ENCODE results near the gene CCT7.
A peak's percentile ranks its signal among the peaks of the same experiment; 100 is the strongest.

Gene CCT7

DNA sequence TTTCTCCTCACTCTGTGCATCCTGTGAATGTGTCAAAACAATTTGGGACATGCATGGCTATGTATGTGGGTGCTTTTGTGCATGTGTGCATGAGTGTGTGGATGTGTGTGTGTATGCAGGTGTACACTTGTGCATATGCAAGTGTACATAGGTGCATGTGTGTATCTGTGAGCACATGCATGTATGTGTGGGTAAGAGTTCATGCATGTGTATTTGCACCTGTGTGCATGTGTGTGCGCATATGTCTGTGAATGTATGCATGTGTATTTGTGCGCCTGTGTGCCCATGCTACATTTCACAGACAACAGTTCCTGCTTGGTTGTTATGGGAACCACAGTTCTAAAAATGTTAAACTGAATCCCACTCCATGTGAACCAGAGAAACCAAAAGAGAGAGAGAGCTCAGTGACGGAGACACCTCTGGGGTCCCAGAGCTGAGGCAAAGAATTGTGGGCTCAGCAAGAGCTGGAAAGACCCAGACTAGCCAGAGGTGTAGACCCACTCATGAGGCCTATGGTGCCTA is 52.1 kb downstream of the CCT7 start:
- Histone ChIP-seq H3K27ac (ENCODE audit: low read depth, low read length) (no peak overlapping the region), H3K27me3 (ENCODE audit: control insufficient read depth, insufficient read depth, low read length) (peaks cover 5% of the 10 kb centered on the region)

DNA sequence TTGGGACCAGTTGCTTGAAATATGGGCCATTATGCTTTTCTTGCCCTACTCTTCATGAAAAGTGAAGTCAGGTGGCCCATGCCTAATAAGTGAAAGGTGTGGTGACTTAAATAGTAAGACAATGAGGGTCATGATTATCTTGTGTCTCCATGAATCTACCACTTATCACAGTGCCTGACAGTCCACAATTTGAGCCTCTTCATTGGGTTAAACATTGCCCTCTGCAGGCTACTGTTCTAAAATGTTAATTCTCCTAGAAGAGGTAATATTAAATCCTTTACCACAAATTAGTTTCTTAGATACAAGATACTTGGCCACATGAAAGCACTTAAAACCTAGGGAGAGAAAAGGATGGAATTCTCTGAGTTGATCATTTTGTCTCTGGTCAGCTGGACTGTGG is 55.2 kb downstream of the CCT7 start:
- H3K36me3 ChIP-seq (ENCODE audit: control insufficient read depth, insufficient read depth, low read length) = no peaks in the 10 kb centered on the region
- H3K4me3 ChIP-seq (ENCODE audit: low read length) = no peak overlapping the region
- no peak overlapping the region for H3K9ac ChIP-seq (ENCODE audit: low read length)
- peaks cover 25% of the 10 kb centered on the region for H3K27me3 ChIP-seq (ENCODE audit: control insufficient read depth, insufficient read depth, low read length)
- no peak overlapping the region for H3K27ac ChIP-seq (ENCODE audit: low read depth, low read length)
- H3K4me1 ChIP-seq (ENCODE audit: control insufficient read depth, insufficient read depth, low read length) = no peaks in the 10 kb centered on the region

More for the DNA sequence above, 52.1 kb downstream of the CCT7 start:
- no peak overlapping the region for H3K9ac ChIP-seq (ENCODE audit: low read length)
- H3K4me1 ChIP-seq (ENCODE audit: control insufficient read depth, insufficient read depth, low read length) = peaks cover 2% of the 10 kb centered on the region
- no peak overlapping the region for H3K4me3 ChIP-seq (ENCODE audit: low read length)
- no peaks in the 10 kb centered on the region for H3K36me3 ChIP-seq (ENCODE audit: control insufficient read depth, insufficient read depth, low read length)

DNA sequence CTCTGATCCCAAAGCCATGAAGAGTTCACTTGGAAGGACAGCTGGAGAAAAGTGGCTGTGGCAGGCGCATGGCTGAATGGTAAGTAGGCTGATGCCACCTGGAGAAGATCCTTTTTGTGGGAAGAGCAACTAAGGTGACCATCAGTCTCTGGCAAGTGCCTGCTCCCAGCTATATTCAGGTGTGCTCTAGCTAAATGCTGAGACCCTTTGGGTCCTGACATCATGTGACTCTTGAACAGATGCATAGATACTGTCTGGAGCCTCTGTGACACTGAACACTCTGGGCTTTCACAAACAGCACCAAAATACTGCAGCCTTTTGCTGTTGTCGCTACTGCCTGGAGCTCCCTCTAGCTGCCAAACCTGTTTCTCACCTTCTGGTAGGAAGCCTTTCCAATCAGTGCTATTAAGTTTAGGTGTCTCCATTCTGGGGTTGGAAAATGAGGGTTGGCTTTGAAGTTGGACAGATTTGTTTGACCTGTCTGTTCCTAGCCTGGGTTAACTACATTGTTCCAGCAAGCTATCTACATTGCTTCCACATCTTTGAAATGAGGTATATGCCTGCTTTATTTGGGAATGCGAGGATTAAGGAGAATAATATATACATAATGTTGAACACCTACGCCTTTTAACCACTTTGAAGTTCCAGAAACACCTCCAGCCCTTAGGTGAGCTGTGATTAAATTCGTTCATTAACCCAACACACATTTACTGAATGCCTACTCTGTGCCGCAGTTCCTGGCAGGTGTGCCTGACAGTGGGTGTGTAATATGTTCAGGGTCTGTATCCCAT is 56.1 kb downstream of the CCT7 start:
- Histone ChIP-seq H3K27me3 (ENCODE audit: control insufficient read depth, insufficient read depth, low read length) (peaks cover 30% of the 10 kb centered on the region), H3K9ac (ENCODE audit: low read length) (no peak overlapping the region), H3K27ac (ENCODE audit: low read depth, low read length) (no peak overlapping the region)

DNA sequence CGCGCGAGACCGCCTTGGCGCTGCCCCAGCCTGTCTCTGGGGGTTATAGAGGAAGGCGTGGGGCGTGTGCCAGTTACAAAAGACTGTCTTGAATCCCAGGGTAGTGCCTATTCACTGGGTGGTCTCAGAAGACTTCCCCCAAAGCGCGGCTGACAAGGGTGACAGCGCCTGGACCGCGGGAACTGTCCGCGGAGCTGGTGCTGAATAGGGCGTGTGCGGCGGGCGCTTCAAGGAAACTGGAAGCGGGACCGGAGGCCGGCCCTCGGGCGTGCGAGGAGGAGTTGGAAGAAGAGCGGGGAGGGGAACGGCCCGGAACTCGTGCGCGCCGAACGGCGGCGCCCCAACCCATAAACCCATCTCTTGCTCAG is 57.0 kb downstream of the CCT7 start:
- Histone ChIP-seq H3K36me3 (ENCODE audit: control insufficient read depth, insufficient read depth, low read length) (no peaks in the 10 kb centered on the region), H3K4me3 (ENCODE audit: low read length) (peak overlapping the region; percentile 49), H3K4me1 (ENCODE audit: control insufficient read depth, insufficient read depth, low read length) (no peaks in the 10 kb centered on the region), H3K27me3 (ENCODE audit: control insufficient read depth, insufficient read depth, low read length) (peaks cover 35% of the 10 kb centered on the region), H3K27ac (ENCODE audit: low read depth, low read length) (no peak overlapping the region), H3K9ac (ENCODE audit: low read length) (no peak overlapping the region)

More for the DNA sequence above, 56.1 kb downstream of the CCT7 start:
- H3K4me3 ChIP-seq (ENCODE audit: low read length) = no peak overlapping the region
- no peaks in the 10 kb centered on the region for H3K36me3 ChIP-seq (ENCODE audit: control insufficient read depth, insufficient read depth, low read length)
- no peaks in the 10 kb centered on the region for H3K4me1 ChIP-seq (ENCODE audit: control insufficient read depth, insufficient read depth, low read length)

DNA sequence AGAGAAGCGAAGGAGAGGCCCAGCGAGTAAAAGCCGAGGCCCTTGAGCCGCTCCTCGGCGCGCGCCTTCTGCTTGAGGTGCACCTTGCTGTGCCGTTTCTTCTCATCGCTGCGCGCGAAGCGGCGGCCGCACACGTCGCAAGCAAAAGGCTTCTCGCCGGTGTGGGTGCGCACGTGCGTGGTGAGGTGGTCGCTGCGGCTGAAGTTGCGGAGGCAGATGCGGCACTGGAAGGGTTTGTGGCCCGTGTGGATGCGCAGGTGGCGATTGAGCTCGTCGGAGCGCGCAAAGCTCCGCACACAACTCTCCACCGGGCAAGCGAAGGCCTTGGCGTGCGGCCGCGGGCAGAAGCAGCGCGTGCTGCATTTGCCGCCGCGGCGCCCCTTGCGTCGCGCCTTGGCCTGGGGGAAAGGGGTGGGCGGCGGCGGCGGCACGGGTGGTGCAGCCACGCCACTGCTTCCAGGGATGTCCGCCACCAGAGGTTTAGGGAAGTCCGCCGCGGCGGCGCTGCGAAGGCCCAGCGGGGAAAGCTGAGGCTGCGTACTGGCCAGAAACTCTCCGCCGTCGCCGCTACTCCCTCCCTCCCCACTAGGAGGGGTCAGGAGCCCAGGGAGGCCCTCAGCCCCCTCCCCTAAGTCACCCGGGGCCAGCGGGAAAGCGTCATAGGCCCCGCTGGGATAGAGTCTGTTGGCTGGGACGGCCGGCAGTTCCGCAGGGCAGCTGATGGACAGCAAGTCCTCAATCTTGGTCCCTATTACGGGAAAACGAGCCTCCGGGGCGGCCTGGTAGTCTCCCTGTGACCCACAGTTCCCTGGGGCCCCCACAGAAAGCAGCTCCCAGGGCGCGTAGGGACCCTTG is 57.6 kb downstream of the CCT7 start:
- Histone ChIP-seq H3K4me1 (ENCODE audit: control insufficient read depth, insufficient read depth, low read length) (no peaks in the 10 kb centered on the region), H3K36me3 (ENCODE audit: control insufficient read depth, insufficient read depth, low read length) (no peaks in the 10 kb centered on the region), H3K27me3 (ENCODE audit: control insufficient read depth, insufficient read depth, low read length) (peaks cover 34% of the 10 kb centered on the region), H3K9ac (ENCODE audit: low read length) (no peak overlapping the region), H3K27ac (ENCODE audit: low read depth, low read length) (no peak overlapping the region), H3K4me3 (ENCODE audit: low read length) (peak overlapping the region; percentile 49)

DNA sequence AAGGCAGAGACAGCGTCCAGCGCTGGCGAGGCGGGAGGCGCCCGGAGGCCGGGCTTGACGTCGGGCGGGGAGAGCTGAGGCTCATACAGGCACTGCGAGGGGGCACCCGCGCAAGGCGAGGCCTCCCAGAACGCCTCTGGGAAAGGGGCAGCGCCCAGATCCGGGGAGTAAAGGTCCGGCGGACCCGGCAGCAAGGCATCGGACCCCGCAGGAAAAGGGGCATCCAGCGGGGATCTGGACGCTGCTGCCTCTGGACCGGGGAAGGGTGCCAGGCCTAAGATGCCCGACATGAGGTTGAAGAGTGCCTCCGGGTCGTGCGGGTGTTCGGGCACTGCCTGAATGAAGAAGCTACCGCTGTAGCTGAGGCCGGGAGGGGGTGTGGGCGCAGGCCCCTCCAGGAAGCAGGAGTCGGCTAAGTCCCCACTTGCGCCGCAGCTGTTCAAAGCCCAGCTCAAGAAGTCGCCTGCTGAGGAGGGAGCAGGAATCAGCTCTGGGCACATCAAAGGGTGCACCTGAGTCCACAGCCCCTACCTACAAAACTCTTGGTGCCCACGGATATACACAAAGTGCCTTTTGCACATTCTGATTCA is 58.3 kb downstream of the CCT7 start:
- peaks cover 37% of the 10 kb centered on the region for H3K27me3 ChIP-seq (ENCODE audit: control insufficient read depth, insufficient read depth, low read length)
- H3K4me3 ChIP-seq (ENCODE audit: low read length) = no peak overlapping the region
- H3K36me3 ChIP-seq (ENCODE audit: control insufficient read depth, insufficient read depth, low read length) = no peaks in the 10 kb centered on the region
- no peak overlapping the region for H3K9ac ChIP-seq (ENCODE audit: low read length)
- no peaks in the 10 kb centered on the region for H3K4me1 ChIP-seq (ENCODE audit: control insufficient read depth, insufficient read depth, low read length)
- H3K27ac ChIP-seq (ENCODE audit: low read depth, low read length) = no peak overlapping the region

DNA sequence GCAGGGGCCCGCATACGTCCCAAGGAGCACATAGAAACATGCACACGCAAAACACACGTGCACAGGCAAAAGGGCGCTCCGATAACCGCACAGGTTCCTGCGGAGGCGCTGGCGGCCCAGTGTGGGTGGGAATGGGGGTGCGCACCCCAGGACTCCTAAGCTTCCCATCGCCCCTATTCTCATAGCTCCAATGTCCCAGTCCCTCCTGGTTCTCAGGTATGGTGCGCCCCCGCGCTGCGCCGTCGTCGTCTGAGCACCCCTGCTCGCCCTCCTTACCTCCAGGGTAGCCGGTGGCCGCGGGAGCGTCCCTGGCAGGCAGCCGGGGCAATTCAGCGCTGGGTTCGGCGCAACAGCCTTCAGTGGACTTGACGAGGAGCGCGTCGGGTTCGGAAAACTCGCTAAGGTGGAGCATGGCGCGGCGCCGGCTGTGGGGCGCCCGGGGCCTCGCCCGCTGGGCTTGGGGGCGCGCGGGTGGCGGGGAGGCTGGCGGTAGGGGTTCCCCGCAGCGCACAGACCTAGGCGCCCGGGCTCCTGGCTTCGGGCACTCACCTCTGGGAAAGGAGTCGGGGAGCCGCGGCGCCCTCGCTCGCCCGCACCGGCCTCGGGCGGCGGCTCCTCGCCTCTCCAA is 58.9 kb downstream of the CCT7 start:
- Histone ChIP-seq H3K27ac (ENCODE audit: low read depth, low read length) (no peak overlapping the region), H3K9ac (ENCODE audit: low read length) (no peak overlapping the region), H3K27me3 (ENCODE audit: control insufficient read depth, insufficient read depth, low read length) (peaks cover 37% of the 10 kb centered on the region), H3K4me1 (ENCODE audit: control insufficient read depth, insufficient read depth, low read length) (no peaks in the 10 kb centered on the region), H3K4me3 (ENCODE audit: low read length) (no peak overlapping the region), H3K36me3 (ENCODE audit: control insufficient read depth, insufficient read depth, low read length) (no peaks in the 10 kb centered on the region)

DNA sequence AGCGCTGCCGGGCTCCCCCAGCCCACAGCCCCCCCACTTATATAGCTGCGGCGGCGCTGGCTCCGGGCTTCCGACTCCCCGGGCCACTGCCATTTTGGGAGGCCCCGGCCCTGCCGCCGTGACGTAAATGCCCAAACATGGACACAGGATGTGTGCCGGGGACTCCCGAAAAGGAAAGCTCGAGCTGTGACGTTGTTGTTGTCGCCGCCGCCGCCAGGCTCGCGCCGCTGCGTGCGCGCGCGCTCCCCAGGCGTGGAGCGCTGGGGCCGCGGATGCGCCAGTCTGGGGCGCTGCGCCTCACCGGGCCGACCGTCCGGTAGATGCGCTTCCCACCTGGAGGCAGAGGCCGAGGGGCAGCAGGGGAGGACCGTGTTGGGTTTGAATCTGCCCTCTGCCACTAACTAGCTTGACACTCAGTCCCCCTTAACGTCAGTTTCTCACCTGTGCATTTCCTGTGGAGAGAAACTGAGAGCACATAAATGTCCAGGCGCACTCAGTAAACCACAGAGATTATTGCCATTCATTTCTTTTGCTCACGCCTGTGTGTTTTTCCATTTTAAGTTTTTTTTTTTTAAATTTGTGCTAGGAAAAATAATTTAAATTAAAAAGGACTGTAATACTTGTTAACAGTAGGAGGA is 59.5 kb downstream of the CCT7 start, which contains the start of gene EGR4:
Gene EGR4 (minus strand): TSS at position 15 of the 638 bp plus-strand sequence. CDS start 231 bp downstream, outside the sequence.
- Histone ChIP-seq H3K4me3 (ENCODE audit: low read length) (peak within 1 kb of the TSS; percentile 56), H3K27me3 (ENCODE audit: control insufficient read depth, insufficient read depth, low read length) (peaks cover 37% of the 10 kb centered on the region), H3K9ac (ENCODE audit: low read length) (no peak within 1 kb of the TSS)

DNA sequence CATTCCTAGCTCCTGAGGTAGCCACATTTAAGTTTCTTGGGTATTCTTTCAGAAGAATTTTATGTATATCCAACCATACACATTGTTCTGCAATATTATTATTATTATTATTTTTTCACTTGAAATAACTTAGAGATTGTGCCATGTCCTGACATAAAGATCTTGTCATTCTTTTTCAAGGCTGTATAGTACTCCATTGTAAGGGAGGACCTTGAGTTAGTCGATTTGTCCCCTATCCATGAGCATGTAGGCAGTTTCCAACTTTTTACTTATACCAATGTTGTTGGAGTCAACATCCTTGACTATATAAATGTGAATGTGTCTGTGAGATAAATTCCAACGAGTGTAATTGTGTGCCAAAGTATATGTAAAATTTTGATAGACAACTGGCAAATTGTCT is 60.1 kb downstream of the CCT7 start:
- no peaks in the 10 kb centered on the region for H3K4me1 ChIP-seq (ENCODE audit: control insufficient read depth, insufficient read depth, low read length)
- H3K27me3 ChIP-seq (ENCODE audit: control insufficient read depth, insufficient read depth, low read length) = peaks cover 37% of the 10 kb centered on the region
- H3K4me3 ChIP-seq (ENCODE audit: low read length) = no peak overlapping the region
- no peak overlapping the region for H3K27ac ChIP-seq (ENCODE audit: low read depth, low read length)
- H3K9ac ChIP-seq (ENCODE audit: low read length) = no peak overlapping the region
- H3K36me3 ChIP-seq (ENCODE audit: control insufficient read depth, insufficient read depth, low read length) = no peaks in the 10 kb centered on the region

More for the DNA sequence above, 59.5 kb downstream of the CCT7 start, which contains the start of gene EGR4:
- Histone ChIP-seq H3K36me3 (ENCODE audit: control insufficient read depth, insufficient read depth, low read length) (no peaks in the 10 kb centered on the region), H3K4me1 (ENCODE audit: control insufficient read depth, insufficient read depth, low read length) (no peaks in the 10 kb centered on the region), H3K27ac (ENCODE audit: low read depth, low read length) (no peak within 1 kb of the TSS)

DNA sequence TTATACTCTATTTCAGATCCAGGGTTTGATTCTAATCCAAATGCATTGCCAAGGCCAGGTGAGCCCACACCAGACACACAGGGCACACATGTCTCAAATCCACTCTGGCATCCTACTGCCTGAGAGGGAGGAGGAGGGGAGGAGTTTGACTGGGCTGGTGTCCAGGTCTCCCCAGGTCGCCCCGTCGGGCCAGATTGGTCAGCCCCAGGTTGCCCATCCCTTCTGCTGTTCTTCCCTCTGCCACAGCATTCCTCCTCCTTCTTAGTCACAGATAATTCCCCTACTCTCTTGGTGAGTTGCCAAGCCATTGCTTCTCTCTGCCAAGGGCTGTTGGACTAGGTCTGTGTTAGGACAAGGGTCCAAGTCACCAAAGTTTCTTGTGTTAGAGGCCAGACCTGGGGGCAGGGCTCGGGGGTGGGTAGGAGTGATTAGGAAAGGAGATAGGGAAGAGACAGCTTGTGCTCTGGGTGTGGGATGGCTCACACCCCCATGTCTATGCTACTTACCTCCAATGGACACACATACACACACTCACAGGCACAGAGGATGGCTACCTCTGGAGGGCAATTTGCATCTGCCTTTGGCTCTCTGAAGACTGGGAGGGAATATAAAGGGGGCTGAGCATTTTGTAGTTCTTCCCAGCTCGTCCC is 61.8 kb downstream of the CCT7 start:
- Histone ChIP-seq H3K4me3 (ENCODE audit: low read length) (no peak overlapping the region), H3K27ac (ENCODE audit: low read depth, low read length) (no peak overlapping the region), H3K27me3 (ENCODE audit: control insufficient read depth, insufficient read depth, low read length) (peaks cover 37% of the 10 kb centered on the region), H3K36me3 (ENCODE audit: control insufficient read depth, insufficient read depth, low read length) (no peaks in the 10 kb centered on the region), H3K4me1 (ENCODE audit: control insufficient read depth, insufficient read depth, low read length) (no peaks in the 10 kb centered on the region), H3K9ac (ENCODE audit: low read length) (no peak overlapping the region)

DNA sequence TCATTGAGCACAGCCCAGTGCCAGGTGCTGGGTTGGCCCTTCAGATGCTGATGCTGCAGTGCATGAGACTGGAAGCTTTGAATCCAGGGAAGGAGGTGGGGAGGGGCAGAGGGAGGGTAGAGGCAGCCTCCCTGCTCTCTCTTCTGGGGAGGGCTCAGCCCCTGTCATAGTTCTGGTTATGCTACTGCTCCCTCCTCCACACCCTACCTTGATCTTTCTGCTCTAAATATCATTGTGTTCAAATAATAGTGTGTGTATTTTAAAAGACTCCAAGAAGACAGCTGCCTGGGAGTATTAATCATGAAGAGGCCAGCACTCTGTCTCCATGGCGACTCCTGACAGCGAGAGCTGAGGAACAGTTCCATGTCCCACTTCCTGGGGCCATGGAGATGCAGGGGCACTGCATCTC is 63.0 kb downstream of the CCT7 start:
- Histone ChIP-seq H3K27ac (ENCODE audit: low read depth, low read length) (no peak overlapping the region), H3K4me3 (ENCODE audit: low read length) (no peak overlapping the region), H3K4me1 (ENCODE audit: control insufficient read depth, insufficient read depth, low read length) (no peaks in the 10 kb centered on the region), H3K36me3 (ENCODE audit: control insufficient read depth, insufficient read depth, low read length) (no peaks in the 10 kb centered on the region), H3K9ac (ENCODE audit: low read length) (no peak overlapping the region), H3K27me3 (ENCODE audit: control insufficient read depth, insufficient read depth, low read length) (peaks cover 28% of the 10 kb centered on the region)

Measured in rectal smooth muscle tissue (tissue), 1 donor.